Subcutaneous abdominal adipose tissue (tissue), 5 donors: ENCODE results near the gene SELENOI.

Experiments used
- H3K27ac ChIP-seq: one replicate; pipeline ENCODE4 v1.7.0; 2013; ENCODE audit warnings: low read depth, mild to moderate bottlenecking, inconsistent platforms, low read length, moderate library complexity
- H3K27me3 ChIP-seq, 5 donors: one replicate each; pipeline ENCODE4 v1.7.0; 2013; ENCODE audit warnings: low read length in 5 of 5, inconsistent platforms in 1 of 5; ENCODE audit not compliant: control insufficient read depth in 5 of 5, insufficient read depth in 4 of 5
- H3K36me3 ChIP-seq, 5 donors: one replicate each; pipeline ENCODE4 v1.7.0; 2013; ENCODE audit warnings: low read length in 5 of 5; ENCODE audit not compliant: control insufficient read depth in 5 of 5, insufficient read depth in 5 of 5
- H3K4me1 ChIP-seq, 5 donors: one replicate each; pipeline ENCODE4 v1.7.0; 2013; ENCODE audit warnings: low read length in 5 of 5, mild to moderate bottlenecking in 3 of 5, moderate library complexity in 1 of 5; ENCODE audit not compliant: control insufficient read depth in 5 of 5, insufficient read depth in 5 of 5
- H3K4me3 ChIP-seq, 5 donors: one replicate each; pipeline ENCODE4 v1.7.0; 2013; ENCODE audit warnings: low read length in 5 of 5, low read depth in 1 of 5
- H3K9ac ChIP-seq, 5 donors: one replicate each; pipeline ENCODE4 v1.7.0; 2013; ENCODE audit warnings: low read length in 5 of 5, mild to moderate bottlenecking in 4 of 5, moderate library complexity in 3 of 5
- H3K9me3 ChIP-seq, 5 donors: one replicate each; pipeline ENCODE4 v1.7.0; 2013; ENCODE audit warnings: low read length in 5 of 5; ENCODE audit not compliant: control insufficient read depth in 5 of 5
- donor health status: healthy.
- donor health status: healthy.
- donor health status: healthy.
- donor health status: healthy.
- donor health status: healthy.

Gene SELENOI

GRCh38 chr2:26423750-26424149, 77.8 kb downstream of the SELENOI start:
- no peaks in the 10 kb centered on the region for H3K27me3 ChIP-seq
- no peaks in the 10 kb centered on the region for H3K9me3 ChIP-seq
- H3K4me3 ChIP-seq: no peak overlapping the region
- no peaks in the 10 kb centered on the region for H3K4me1 ChIP-seq
- H3K27ac ChIP-seq: no peak overlapping the region
- no peaks in the 10 kb centered on the region for H3K36me3 ChIP-seq
- H3K9ac ChIP-seq: no peak overlapping the region

DNA sequence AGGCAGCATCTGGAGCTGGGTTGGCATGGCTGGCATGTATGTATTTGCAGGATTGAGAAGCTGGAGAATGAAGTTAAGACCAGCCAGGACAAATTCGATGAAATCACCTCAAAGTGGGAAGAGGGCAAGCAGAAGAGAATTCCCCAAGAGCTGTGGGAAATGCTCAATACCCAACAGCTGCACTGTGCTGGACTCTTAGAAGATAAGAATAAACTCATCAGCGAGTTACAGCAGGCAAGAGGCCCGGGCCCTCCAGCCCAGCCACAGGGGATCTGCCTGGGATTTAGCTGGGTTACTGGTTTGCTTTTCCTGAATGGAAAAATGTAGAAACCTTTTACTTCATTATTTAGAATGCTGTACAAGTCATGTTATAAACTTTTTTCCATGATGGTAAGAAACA, 78.3 kb downstream of the SELENOI start:
- H3K27me3 ChIP-seq: no peaks in the 10 kb centered on the region
- no peaks in the 10 kb centered on the region for H3K36me3 ChIP-seq
- H3K4me3 ChIP-seq: no peak overlapping the region
- no peak overlapping the region for H3K9ac ChIP-seq
- no peaks in the 10 kb centered on the region for H3K9me3 ChIP-seq
- H3K4me1 ChIP-seq: no peaks in the 10 kb centered on the region
- H3K27ac ChIP-seq: no peak overlapping the region

DNA sequence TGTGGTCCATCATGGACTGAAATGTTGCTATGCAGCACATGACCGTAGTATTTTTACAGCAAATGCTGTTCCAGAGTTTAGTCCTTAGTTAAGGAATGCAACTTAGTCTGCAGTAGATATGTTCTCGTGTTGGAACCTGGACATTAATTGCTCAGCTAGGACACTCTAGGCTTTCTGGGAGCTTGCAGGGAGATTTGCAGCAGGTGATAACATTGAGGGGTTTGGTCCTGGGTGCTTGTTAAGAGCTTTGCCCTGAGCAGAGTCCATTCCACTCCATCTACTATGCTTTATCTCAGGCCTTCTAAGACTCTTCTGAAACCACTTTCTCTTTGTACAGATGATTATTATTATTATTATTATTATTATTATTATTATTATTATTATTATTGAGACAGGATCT, 82.9 kb downstream of the SELENOI start:
- H3K27me3 ChIP-seq: no peaks in the 10 kb centered on the region
- no peaks in the 10 kb centered on the region for H3K4me1 ChIP-seq
- no peak overlapping the region for H3K27ac ChIP-seq
- no peak overlapping the region for H3K9ac ChIP-seq
- no peak overlapping the region for H3K4me3 ChIP-seq
- no peaks in the 10 kb centered on the region for H3K36me3 ChIP-seq
- no peaks in the 10 kb centered on the region for H3K9me3 ChIP-seq

- no peaks in the 10 kb centered on the region for H3K36me3 ChIP-seq
- H3K9ac ChIP-seq: no peak overlapping the region
- no peaks in the 10 kb centered on the region for H3K27me3 ChIP-seq
- H3K4me3 ChIP-seq: no peak overlapping the region
- no peaks in the 10 kb centered on the region for H3K9me3 ChIP-seq
- H3K27ac ChIP-seq: no peak overlapping the region
- no peaks in the 10 kb centered on the region for H3K4me1 ChIP-seq
Observed at GRCh38 chr2:26429779-26430578, 84.0 kb downstream of the SELENOI start.

- Histone ChIP-seq H3K4me3 (no peak overlapping the region), H3K4me1 (no peaks in the 10 kb centered on the region), H3K9ac (no peak overlapping the region), H3K9me3 (no peaks in the 10 kb centered on the region), H3K27ac (no peak overlapping the region), H3K27me3 (no peaks in the 10 kb centered on the region), H3K36me3 (no peaks in the 10 kb centered on the region)
Observed at GRCh38 chr2:26430826-26431225, 84.9 kb downstream of the SELENOI start.

DNA sequence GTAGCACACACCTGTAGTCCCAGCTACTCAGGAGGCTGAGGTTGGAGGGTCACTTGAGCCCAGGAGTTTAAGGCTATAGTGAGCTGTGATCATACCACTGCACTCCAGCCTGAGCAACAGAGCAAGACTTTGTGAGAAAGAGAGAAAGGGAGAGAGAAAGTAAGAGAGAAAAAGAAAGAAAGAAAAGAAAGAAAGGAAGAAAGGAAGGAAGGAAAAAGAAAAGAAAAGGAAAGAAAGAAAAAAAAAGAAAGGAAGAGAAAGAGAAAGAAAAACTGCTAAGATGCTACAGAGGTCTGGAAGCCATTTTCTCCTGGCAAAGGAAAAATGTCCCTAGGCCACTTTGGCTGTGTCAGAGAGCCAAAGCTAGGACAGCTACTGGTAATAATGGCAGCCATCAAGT, 86.4 kb downstream of the SELENOI start:
- Histone ChIP-seq H3K4me1 (no peaks in the 10 kb centered on the region), H3K4me3 (no peak overlapping the region), H3K36me3 (no peaks in the 10 kb centered on the region), H3K27ac (no peak overlapping the region), H3K9me3 (no peaks in the 10 kb centered on the region), H3K27me3 (no peaks in the 10 kb centered on the region), H3K9ac (no peak overlapping the region)

DNA sequence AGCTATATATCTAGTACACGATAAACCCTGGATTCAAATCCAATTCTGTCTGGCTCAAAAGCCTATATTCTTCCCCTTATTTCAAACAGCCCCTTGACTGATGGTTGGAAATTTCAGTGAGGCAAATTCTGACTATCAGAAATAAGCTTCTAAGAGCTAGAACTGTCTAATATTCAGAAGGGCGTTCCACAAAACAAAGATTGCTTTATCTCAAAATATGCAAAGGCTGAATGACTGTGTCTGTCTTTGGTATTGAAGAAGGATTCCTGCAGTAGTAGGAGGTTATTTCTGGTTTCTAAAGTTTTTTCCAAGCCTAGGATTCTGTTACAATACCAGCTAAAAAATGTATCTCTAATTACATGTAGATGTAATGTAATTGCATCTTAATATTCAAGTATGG, 86.9 kb downstream of the SELENOI start:
- Histone ChIP-seq H3K27me3 (no peaks in the 10 kb centered on the region), H3K4me3 (no peak overlapping the region), H3K4me1 (no peaks in the 10 kb centered on the region), H3K27ac (no peak overlapping the region), H3K36me3 (no peaks in the 10 kb centered on the region), H3K9me3 (no peaks in the 10 kb centered on the region), H3K9ac (no peak overlapping the region)

DNA sequence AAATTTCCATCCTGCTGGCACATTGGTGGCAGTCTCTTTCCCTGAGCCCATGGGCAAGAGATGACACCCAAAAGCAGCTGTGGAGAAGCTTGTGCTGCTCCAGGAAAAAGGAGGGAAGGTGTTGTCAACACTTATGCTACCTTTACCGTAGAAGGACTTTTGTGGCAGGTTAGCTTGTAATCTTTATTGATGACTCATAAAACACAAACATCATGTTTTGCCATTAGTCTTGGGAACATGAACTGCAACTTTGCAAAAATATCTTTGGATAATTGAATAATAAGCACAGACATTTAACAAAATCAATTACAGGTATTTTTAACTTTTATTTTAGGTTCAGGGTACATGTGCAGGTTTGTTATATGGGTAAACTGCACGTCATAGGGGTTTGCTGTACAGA, 89.2 kb downstream of the SELENOI start:
- Histone ChIP-seq H3K9me3 (no peaks in the 10 kb centered on the region), H3K4me3 (no peak overlapping the region), H3K36me3 (no peaks in the 10 kb centered on the region), H3K27ac (no peak overlapping the region), H3K27me3 (no peaks in the 10 kb centered on the region), H3K4me1 (no peaks in the 10 kb centered on the region), H3K9ac (no peak overlapping the region)

DNA sequence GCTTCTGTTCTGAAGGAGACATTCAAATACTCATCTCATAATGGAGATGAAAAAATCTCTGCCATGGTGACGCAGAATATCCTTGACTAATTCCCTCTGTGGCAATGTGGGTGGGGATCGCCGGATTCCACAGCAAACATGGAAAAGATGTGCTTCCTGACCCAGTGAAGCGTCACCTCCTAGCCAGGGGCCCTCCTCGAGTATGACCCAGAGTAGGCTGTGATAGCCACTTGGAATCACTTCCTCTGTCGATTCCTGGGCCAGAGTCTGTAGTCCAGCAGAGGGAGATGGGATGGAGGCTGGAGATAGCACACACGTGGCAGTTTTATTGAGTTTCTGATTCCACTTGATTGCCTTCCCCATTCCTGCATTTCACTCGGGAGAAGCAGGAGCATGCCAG, 92.6 kb downstream of the SELENOI start:
- Histone ChIP-seq H3K9me3 (no peaks in the 10 kb centered on the region), H3K36me3 (no peaks in the 10 kb centered on the region), H3K27me3 (no peaks in the 10 kb centered on the region), H3K4me1 (no peaks in the 10 kb centered on the region), H3K4me3 (no peak overlapping the region), H3K9ac (no peak overlapping the region), H3K27ac (no peak overlapping the region)

DNA sequence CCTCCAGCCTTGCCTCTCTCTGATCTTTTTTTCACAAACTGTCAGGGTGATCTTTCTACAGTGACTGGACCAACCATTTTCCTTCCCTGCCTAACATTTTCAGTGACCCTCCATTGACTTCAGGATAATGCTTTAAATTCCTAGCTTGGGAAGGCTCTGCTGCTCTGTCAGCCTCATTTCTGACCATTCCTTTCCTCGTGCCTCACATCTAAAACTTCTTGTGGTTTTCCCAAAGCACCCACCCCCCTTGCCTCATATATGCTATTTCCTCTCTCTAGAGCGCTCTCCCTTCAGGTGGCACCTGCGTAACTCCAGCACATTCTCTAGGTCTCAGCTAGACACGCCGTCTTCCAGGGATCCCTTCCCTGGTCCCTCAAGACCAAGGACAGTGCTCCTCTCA, 93.0 kb downstream of the SELENOI start:
- no peaks in the 10 kb centered on the region for H3K9me3 ChIP-seq
- no peaks in the 10 kb centered on the region for H3K36me3 ChIP-seq
- no peaks in the 10 kb centered on the region for H3K27me3 ChIP-seq
- no peak overlapping the region for H3K27ac ChIP-seq
- no peak overlapping the region for H3K4me3 ChIP-seq
- no peak overlapping the region for H3K9ac ChIP-seq
- H3K4me1 ChIP-seq: no peaks in the 10 kb centered on the region
